ENCODE results near the gene OXER1.

DNA sequence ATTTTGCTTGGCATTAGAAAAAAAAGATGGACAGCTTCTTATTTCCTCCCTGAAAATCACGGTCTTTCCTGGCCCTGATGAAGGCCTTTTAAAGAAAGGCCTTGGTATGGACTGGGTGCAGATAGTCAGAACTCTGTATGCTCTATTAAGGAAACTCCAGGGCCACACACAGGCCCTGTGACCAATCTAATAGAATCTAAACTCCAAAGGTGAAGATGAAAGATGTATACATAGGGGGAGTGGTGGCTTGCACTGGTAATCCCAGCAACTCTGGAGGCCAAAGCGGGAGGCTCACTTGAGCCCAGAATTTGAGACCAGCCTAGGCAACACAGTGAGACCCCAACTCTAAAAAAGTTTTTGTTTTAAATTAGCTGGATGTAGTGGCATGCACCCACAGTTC, 37.3 kb downstream of the OXER1 start:
- TF ChIP-seq, protein P1, sequence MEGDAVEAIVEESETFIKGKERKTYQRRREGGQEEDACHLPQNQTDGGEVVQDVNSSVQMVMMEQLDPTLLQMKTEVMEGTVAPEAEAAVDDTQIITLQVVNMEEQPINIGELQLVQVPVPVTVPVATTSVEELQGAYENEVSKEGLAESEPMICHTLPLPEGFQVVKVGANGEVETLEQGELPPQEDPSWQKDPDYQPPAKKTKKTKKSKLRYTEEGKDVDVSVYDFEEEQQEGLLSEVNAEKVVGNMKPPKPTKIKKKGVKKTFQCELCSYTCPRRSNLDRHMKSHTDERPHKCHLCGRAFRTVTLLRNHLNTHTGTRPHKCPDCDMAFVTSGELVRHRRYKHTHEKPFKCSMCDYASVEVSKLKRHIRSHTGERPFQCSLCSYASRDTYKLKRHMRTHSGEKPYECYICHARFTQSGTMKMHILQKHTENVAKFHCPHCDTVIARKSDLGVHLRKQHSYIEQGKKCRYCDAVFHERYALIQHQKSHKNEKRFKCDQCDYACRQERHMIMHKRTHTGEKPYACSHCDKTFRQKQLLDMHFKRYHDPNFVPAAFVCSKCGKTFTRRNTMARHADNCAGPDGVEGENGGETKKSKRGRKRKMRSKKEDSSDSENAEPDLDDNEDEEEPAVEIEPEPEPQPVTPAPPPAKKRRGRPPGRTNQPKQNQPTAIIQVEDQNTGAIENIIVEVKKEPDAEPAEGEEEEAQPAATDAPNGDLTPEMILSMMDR (IDR thresholded peaks at IDR 0.05) = no peak
- TF ChIP-seq POLR2A (IDR thresholded peaks at IDR 0.05) = no peak

Measured in lower leg skin (tissue), 3 donors.